NCI-H2196 treated with DMSO at 0.1 percent for 48 hours (cell line): ENCODE results near the gene COG8.
"Not testable (repeated sequence)": the region's sequence is repeated elsewhere in the genome, so short reads cannot be mapped to it uniquely, and the experiment has no call there.

ENCODE experiments used
- DNase-seq: peaks from one replicate; lab custom pipeline; 2025; ENCODE audit not compliant: unreplicated experiment; lab: John Stamatoyannopoulos, UW

Gene COG8

GRCh38 chr16:69319826-69320739 lies 19.3 kb downstream of the COG8 start:
- no peak for DNase-seq

DNA sequence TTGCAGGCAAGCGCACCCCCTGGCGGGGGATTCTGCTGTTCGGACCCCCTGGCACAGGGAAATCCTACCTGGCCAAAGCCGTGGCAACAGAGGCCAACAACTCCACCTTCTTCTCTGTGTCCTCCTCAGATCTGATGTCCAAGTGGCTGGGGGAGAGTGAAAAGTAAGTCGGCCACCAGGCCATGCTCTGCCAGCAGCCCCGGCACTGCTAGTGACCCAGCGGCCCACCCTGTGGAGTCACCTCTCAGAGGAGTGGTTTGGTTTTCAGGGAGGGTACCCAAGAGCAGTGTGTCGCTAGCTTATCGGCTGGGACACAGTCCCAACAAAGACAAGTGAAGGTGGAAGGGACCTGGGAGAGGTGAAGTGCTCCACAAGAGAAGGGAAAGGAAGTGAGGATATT lies 20.0 kb downstream of the COG8 start:
- DNase-seq: no peak

GRCh38 chr16:69318911-69319289 lies 20.5 kb downstream of the COG8 start:
- DNase-seq: no peak

- DNase-seq: no peak
These were observed 21.0 kb downstream of the COG8 start for GRCh38 chr16:69318177-69318910.

DNA sequence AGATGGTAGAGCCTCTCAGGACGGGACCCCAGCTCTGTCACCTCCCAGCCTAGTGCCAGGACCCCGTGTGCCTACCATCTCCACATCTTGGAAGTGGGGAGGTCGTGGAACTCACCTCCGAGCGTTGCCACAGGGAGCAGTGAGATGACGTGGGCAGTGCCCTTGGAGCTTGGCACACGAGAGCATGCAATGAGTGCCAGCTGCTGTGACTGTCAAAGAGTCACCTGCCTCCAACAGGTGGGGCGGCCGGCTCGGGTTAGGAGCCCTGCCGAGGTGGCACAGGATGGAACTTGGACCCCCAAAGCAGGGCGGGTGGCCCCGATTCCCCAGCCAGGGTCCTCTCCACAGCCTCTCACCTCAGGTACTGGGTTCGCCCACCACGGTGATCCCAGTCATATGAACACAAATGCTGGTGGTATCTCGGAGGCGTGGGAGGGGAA lies 22.7 kb downstream of the COG8 start:
- no peak for DNase-seq

DNA sequence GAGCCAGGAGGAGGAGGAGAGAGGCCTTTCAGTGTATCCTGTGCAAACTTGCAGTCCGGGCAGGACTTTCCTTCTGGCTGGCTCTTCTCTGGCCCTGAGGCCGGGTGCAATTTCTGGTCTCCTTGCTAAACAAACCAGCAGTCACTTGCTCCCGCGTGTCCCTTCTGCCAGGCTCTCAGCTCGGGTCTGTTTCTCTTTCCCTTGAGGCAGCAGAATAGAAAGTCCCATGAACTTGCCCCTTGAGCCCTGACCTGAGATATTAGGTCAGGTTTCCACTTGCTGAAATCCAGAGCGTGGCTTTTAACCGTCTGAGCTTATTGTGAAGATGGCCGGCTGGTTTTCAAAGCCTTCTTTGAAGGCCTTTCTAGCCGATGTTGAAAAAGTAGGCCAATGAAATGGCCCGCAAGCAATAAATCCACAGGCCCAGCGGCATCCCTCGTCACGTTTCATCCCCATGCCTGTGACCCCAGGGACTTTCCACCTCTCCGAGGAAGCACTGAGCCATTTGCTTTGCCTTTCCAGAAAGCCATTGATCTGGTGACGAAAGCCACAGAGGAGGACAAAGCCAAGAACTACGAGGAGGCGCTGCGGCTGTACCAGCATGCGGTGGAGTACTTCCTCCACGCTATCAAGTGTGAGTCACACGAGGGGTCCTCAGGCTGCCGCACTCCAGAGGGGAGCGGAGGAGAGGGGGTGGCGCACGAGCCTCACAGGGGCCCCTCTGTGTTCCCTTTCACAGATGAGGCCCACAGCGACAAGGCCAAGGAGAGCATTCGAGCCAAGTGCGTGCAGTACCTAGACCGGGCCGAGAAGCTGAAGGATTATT lies 23.7 kb downstream of the COG8 start:
- no peak for DNase-seq

- DNase-seq: no peak
These were observed 24.8 kb downstream of the COG8 start for GRCh38 chr16:69314534-69314933.

- DNase-seq: no peak
These were observed 25.9 kb downstream of the COG8 start for GRCh38 chr16:69313469-69313868.

GRCh38 chr16:69311533-69312387 lies 27.6 kb downstream of the COG8 start:
- no peak for DNase-seq

GRCh38 chr16:69310653-69311532 lies 28.5 kb downstream of the COG8 start, which contains the start of gene VPS4A:
VPS4A (plus strand) TSS chr16:69311350; CDS start chr16:69311512, 162 bp downstream.
- peak; percentile 74 for DNase-seq

GRCh38 chr16:69309316-69309715 lies 30.0 kb downstream of the COG8 start:
- no peak for DNase-seq

DNA sequence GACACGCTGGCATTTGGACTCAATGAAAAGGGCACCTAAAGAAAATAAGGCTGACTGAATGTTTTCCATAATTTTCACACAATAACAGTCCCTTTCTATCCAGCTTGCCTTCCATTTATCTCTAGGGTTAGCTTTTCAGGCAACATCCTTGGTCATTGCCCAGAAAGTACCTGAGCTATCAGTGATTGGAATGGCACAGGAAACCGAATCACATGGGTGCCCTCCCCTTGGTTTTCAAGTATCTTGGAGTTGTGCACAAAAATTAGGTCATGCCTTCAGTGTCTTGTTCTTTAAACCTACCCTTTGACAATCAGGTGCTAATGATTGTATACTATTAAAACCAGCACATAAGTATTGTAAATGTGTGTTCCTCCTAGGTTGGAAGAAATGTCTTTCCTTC lies 31.5 kb downstream of the COG8 start:
- no peak for DNase-seq

GRCh38 chr16:69307091-69307490 lies 32.3 kb downstream of the COG8 start:
- no peak for DNase-seq

DNA sequence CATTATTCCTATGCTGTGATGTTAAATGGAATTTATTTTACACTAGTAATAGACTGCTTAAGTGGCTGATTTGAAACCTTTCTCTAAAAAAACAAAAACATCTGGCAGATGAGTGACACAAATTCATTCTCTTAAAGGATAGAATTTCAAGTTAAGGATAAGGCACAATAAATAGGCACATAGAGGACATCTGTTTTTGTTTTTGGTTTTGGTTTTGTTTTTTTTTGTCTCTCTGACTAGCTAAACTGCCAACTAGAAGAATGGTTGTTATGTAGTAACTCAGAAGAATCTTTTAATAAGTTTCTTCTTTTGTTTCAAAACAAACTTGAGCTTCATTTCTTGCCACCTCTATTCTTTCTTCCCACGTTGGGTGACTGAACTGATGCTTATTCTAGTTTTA lies 33.3 kb downstream of the COG8 start:
- DNase-seq: no peak

DNA sequence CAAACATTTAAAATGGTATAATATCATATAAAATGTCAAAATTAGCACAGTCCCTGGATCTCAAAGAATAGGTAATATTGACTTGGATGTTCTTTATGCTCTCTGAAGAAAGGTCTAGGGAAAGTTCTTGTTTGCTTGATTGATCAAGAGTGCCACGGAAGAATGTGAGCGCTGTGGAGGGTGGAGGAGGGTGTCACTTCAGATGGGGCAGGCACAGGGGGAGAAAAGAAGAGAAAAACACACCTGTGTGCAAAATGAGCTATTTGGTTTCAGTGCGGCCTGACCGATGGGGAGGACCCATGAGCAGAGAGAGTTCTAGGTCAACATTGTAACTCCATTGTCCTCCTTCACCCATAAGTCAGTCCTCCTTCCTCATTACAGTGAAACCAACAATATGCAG lies 37.1 kb downstream of the COG8 start:
- DNase-seq: no peak

- no peak for DNase-seq
These were observed 37.5 kb downstream of the COG8 start for GRCh38 chr16:69301861-69302260.

DNA sequence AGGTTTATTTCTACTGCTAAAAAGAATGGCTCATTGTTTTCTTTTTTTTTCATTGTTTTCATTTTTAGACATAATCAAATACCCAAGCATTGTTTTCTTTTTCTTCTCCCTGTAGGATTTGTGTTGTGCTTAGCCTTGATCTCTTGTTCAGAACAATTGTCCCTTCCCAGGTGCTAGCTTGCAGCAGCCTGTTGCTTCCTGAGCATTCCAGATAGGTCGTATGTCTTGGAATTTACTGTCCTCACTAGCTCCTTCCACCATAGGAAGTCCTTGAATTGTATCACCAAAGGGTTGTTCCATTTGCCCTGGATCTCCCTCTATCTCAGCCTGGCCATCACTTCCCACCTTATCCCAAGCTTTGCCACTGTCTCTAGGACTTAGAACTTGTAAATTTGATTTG lies 38.2 kb downstream of the COG8 start:
- DNase-seq: no peak

- no peak for DNase-seq
These were observed 41.1 kb downstream of the COG8 start for GRCh38 chr16:69298261-69298660.

GRCh38 chr16:69296771-69297170 lies 42.6 kb downstream of the COG8 start:
- not testable (repeated sequence) for DNase-seq
